HG02884 (cell line): ENCODE measurements around the gene ARAP3.
"Not testable (repeated sequence)": the region's sequence is repeated elsewhere in the genome, so short reads cannot be mapped to it uniquely, and the experiment has no call there.

ENCODE experiments used
- ATAC-seq: cut with Tn5 transposase; IDR thresholded peaks from one replicate; pipeline ENCODE4 v1.9.1; 2021; ENCODE audit warnings: mild to moderate bottlenecking, moderate library complexity; ENCODE audit not compliant: unreplicated experiment

Gene ARAP3, protein sequence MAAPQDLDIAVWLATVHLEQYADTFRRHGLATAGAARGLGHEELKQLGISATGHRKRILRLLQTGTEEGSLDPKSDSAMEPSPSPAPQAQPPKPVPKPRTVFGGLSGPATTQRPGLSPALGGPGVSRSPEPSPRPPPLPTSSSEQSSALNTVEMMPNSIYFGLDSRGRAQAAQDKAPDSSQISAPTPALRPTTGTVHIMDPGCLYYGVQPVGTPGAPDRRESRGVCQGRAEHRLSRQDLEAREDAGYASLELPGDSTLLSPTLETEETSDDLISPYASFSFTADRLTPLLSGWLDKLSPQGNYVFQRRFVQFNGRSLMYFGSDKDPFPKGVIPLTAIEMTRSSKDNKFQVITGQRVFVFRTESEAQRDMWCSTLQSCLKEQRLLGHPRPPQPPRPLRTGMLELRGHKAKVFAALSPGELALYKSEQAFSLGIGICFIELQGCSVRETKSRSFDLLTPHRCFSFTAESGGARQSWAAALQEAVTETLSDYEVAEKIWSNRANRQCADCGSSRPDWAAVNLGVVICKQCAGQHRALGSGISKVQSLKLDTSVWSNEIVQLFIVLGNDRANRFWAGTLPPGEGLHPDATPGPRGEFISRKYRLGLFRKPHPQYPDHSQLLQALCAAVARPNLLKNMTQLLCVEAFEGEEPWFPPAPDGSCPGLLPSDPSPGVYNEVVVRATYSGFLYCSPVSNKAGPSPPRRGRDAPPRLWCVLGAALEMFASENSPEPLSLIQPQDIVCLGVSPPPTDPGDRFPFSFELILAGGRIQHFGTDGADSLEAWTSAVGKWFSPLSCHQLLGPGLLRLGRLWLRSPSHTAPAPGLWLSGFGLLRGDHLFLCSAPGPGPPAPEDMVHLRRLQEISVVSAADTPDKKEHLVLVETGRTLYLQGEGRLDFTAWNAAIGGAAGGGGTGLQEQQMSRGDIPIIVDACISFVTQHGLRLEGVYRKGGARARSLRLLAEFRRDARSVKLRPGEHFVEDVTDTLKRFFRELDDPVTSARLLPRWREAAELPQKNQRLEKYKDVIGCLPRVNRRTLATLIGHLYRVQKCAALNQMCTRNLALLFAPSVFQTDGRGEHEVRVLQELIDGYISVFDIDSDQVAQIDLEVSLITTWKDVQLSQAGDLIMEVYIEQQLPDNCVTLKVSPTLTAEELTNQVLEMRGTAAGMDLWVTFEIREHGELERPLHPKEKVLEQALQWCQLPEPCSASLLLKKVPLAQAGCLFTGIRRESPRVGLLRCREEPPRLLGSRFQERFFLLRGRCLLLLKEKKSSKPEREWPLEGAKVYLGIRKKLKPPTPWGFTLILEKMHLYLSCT (N-terminal part only)

DNA sequence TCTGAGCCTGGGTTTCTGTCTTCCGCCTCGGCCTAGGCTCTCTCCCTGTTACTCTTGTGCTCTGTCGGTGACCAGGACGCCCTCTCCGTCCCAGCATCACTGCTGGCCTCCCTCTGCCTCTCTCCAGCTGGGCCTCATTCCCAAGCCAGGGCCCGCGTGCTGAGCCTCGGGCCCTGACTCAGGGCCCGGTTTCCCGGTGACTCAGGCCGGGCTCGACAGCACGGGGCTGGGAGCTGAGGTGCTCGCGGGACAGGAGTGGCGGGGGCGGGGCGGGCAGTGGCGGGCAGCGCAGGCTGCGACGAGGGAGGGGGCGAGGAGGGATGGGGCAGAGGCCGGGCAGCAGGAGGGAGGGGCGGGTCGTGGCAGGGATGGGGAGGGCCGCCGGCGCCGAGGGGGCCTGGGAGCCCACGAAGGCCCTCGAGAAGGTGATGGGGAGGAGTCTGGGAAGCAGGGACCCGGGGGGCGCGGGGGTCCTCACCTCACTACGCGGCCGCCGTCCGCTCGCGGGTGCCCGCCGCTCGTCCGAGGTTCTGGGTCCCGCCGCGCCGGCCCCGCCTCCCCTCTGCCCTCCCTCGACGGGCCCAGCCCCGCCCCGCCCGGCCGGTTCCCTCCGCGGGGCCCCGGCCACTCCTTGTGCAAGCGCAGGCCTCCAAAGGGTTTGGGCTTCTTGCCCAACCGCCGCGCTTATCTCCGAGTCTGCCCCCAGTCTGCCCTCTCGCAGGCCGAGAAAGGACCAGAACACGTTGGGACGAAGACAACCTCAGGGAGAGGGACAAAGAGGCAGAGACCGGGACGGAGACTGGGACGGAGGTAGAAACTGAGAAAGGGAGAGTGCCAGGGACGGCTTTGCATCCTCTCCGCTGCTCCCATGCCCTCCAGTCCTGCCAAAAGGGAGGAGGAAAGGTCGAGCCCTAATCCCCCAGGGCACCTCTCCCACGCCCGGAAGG lies at the start of gene ARAP3:
ARAP3 (minus strand) TSS at position 536 of the 947 bp plus-strand sequence. CDS start 1,744 bp downstream, outside the sequence.
- no peak for ATAC-seq

DNA sequence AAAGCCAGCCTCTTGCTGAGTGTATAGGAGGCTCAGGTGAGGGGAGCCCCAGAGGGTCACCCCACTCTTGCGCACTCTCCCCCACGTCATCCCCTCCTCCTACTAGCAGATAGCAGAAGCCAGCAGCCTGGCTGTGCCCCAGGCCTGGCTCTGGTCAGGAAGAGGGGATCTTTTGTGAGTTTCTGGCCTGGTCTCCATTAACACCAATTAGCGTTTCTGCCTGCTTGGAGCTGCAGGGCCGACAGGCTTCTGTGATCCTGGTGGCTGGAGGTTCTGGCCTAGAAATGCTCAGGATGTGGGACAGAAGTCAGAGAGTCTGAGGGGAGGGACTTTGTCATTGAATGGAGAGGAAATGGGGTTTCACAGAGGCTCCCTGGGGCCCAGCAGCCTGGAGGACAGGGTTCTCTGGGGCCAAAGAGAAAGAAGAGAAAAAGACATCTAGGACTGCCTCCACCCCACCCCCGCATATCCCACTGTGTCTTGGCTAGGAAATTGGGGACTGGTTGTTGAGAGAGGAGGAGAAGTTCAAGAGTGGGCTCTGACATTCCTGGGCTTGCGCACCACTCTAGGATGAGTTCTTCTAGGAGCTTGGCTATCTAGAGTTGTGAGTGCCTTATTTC lies 47.5 kb upstream of the ARAP3 start:
- no peak for ATAC-seq

DNA sequence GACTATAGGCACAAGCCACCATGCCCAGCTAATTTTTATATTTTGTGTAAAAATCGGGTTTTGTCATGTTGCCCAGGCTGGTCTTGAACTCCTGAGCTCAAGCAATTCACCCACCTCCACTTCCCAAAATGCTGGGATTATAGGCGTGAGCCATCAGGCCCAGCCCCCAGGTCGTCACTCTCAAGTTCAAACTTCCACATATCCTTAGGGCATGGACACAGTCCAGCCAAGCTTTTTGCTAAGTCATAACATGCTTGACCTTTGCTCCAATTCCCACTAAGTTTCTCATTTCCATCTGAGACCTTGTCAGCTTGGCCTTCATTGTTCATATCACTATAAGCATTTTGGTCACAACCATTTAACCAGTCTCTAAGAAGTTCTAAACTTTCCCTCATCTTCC lies 43.9 kb upstream of the ARAP3 start:
- ATAC-seq, result no peak

DNA sequence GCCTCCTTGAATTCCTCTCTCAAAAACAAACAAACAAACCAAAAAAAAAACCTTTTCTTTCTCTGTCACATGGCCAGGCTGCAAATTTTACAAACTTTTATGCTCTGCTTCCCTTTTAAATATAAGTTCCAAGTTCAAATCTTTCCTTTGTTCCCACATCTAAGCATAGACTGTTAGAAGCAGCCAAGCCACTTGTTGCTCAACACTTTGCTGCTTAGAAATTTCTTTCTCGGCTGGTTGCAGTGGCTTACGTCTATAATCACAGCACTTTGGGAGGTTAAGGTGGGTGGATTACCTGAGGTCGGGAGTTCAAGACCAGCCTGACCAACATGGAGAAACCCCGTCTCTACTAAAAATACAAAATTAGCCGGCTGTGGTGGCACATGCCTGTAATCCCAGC lies 43.1 kb upstream of the ARAP3 start:
- not testable (repeated sequence) for ATAC-seq

DNA sequence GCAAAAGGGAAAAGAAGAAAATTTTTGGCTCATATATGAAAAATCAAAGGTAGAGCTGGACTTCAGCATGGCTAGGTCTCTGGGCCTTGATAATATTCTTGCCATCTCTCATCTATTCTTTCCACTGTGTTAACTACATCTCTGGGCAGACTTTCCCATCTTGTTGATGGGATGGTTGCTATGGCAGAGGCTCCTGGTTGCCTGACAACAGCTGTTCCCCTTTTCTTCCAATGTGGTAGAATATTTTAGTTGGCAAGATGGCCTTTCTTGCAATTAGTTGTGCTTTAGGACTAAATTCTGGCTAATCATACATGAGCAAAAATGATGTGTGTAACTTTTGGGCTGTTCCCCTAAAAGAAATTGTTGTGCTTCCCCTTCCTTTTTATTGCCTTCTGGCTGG lies 40.2 kb upstream of the ARAP3 start:
- ATAC-seq, result no peak

DNA sequence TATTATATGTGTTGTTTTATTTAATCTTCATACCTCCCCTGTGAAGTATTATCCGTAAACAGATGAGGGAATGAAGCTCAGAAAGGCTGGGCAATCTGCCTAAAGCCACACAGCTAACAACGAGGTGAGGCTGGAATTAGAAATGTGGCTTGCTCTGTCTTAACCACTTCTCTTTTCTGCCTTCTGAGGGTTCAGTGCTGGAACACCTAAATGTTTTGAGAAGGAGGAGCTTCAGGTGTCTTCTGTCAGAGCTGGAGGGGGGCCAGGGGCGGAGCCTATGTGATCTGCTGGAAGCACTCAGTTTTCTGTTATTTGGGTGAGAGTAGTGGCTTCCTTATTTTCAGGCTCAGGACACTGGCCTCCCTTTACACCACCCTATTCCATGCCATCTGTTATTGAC lies 35.0 kb upstream of the ARAP3 start:
- ATAC-seq, result no peak

DNA sequence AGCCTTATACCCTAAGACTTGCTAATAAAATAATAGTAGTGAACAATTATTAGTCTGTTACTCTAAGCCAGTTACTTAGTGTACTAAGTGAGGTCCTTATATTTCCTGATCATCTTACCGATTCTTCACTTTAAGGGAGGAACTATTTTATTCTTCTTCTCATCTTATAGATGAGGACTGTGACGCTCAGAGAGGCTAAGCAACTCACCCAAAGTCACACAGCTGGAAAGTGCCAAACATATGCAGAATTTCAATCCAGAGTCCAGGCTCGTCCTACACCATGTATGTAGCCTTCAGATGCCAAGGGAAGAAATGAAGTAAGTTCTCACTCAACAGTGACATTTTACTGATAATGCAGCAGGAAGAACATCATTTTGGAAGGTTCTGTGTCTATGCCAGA lies 34.4 kb upstream of the ARAP3 start:
- no peak for ATAC-seq

DNA sequence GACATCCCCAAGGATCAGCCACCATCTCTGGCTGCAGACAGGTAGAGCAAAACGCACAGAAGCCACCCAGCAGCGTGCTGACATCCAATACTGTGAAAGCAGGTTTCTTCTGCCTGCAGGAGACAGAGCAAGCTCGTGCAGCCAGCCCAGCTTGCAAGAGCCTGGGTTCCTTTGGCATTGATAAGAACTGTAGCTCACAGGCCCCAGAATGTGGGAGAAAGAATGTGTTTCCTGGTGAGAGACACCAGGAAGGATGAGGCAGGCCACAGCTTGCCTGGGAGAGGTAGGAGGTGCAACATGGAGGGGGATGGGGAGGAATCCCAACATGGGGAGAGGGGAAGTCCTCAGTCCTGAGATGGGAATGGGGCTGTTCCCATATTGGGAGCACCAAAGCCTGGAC lies 34.0 kb upstream of the ARAP3 start:
- ATAC-seq, result no peak

DNA sequence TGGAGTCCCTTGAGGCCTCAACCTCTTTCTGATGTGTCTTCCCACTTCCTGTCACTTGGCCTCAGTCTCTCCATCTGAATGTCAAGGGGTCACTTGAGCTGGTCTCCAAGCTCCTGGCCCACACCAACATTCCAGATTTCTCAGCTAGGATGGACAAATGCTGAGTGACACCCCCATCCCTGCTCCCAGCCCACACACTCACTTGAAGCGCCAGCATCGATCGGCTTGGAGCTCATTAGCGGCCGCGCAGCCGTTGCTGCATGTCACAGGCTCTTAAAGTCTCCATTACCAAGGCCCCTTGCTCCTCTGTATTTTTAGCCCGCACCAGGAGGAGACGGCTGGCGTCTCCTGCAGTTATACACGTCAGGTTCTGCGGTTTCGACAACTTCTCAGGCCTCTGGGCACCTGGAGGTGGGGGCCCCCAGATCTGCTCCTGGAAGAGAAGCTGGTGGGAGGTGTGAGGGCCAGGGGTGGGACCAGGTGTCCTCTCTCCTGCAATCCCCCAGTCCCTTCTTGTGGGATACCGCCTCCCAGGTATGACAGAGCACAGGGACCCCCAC lies 33.4 kb upstream of the ARAP3 start:
- ATAC-seq, result no peak

DNA sequence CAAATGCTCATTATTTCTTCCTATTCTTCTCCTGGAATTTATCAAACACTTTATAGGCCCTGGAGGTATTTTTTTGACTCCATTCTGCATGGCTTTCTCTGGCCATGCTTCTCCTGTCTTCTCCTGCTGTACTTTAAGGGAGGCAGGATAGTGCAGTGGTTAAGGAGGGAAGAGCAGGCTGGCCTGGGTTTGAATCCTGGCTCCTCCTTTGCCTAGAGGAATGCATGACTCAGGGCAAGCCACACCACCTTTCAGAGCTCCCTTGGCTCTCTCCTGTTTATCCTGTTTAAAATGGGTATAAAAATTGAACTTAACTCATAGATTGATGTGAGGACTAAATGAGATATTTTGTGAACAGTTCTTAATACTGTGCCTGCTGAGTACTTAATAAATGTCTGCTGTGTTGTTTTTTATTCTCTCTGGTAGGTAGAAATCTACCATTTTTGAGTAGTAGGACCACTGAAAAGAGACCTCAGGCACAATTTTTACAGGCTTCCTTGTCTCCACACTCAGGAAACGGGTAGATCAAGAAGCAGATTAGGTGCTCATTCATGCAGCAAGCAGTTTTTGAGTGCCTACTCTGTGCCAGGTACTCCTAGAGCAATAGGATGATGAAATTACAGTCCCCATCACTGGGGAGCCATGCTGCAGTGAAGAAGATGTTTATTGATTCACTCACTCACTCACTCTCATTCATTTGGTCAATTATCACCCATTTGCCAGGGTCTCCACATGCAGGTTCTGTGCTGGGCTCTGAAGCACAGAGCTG lies 32.7 kb upstream of the ARAP3 start:
- ATAC-seq, result no peak

DNA sequence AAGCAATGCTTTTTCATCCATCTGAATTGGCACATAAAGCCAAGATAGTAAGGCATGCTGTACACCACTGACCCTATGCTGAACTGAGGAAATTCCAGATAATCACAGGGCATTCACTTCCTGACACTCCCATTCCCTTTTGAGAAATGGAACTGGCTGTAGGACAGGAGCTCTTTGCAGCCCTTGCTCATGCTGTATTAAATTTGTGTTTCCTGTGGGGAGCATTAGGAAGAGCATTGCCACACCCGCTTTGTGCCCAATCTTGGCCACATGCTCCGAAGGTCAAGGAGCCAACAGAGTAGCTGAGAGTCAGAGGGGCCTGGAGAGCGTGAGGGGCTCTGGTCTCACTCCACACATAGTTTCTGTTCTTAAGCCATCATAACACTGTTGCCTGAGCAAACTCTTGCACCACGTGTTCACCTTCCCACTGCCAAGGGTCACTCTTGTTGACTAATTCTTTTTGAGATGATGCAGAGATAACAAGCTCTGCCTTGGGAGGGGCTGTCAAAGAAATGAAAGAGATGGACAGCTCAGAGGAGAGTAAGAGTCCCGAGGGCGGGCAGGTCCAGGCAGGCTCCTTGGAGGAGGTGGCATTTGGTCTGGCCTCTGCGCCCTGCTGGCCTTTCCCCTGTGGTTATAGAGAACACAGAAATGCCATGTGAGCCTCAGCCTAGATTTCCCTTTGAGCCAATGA lies 31.7 kb upstream of the ARAP3 start:
- no peak for ATAC-seq

DNA sequence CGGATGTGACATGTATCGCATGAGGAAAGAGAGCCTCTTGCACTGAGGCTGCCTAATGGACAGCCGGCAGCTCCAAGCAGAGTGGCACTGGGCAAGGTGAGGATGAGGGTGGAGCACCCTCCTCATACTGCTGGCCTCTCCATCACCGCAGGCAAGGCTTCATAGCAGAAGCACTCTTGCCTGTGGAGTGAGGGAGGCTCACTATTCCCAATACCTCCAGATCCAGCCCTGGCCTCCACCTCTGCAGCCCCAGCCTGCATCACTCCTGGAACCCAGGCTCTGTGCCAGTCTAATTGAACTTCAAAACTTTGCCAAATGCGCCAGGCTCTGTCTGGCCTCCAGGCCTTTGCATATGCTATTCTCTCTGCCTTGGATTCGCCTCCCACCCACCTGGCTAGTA lies 29.7 kb upstream of the ARAP3 start:
- no peak for ATAC-seq

DNA sequence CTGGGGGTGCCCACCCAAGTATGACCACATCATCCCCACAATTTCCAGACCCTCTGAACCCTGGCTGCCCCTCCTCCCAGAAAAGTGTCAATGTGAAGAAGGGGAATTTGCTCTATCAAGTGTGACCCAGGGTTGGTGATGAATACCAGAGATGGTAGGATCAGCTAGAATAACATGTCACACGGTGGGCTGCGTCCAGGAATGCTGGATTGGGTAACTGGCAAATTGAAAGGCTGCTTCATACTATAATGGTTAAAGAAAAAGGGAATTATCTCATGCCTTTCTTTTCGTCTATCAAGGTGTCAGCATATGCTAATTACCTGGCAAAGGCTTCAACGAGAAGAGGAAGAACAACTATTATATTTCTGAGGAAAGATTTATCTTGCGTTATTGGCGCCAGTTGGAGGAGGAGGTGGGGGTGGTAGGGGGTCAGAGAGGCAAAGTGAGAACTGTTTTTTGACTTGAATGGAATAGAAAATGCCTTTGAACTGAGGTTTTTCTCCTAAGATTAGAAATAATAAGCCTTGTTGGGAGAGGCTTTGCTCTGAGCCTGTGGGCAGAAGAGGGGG lies 27.8 kb upstream of the ARAP3 start:
- no peak for ATAC-seq

DNA sequence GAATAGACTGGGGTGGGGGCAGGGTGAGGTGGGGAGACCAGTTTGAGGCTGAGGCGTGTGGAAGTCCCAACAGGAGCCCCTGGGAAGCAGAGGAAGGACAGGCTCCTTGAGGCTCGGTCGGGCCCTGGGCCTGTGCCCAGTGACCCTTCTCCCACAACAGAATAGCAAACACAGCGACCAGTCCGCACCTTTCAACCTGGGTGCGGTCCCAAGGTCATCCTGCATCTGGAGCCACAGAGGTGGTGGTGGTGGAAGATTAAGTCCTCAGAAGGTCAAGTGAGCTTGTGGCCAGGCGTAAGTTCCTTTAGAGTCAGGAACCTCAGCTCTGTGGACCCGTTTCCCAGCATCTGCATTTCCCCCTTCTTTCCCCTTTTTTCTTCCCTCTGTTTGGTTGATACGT lies 26.0 kb upstream of the ARAP3 start:
- ATAC-seq, result no peak

DNA sequence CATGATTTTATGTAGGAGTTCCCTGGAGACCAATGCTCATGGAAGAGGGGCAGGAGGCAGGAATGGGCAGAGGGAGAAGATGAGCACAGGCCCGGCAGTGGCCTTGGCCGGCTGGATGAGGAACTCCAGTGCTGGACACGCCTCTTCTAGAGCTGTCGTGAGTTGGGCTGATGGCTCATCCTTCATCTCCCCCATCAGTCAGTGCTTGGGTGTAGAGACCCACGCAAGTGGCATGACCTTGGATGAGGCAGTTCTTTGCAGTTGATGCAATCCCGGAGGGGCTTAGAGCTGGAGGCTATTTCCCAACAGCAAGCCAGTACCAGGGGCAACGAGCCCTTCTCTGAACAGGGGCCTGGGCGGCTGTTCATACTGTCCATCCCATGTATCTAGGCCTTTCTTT lies 25.5 kb upstream of the ARAP3 start:
- no peak for ATAC-seq

DNA sequence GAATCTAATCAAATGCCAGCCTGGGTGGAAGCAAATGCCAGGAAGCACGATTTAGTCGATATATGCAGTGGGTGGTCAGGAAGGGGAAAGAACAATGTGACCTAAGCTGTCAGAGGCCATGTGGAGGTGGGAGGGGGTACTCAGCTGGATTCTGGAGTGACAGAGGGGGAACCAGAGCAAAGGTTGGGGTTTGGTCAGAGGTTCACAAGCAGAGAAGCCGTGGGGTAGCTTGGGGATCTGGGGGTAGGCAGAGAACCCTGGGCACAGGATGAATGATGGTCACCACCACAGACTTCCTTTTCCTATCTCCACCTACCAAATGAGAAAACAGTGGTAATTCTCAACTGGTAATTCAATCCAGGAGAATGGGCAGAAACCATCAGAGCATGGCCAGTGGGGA lies 24.1 kb upstream of the ARAP3 start:
- no peak for ATAC-seq

DNA sequence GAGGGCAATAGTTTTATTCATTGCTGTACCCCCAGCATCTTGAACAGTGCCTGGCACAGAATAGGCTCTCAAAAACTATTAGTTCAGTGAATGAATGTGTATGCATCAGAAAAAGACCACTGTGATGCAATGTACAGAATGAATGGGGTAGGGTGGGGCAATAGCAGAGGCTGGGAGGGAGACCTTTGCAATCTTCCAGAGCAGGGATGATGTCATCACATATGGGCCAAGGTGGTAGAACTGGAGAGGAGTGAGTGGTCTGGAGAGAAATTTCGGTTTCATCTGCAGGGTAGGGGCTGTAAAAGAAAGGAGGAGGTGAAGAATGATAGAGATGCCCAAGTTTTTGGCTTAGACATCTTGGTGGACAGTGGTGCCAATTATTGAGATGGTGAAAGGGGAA lies 23.4 kb upstream of the ARAP3 start:
- ATAC-seq, result no peak
